Loucy (cell line): Measurements from ENCODE around the gene MRPS14.

Source experiments
- H2AFZ ChIP-seq: fragments of 200-600 bp; sonication (generic); 2 replicates; pipeline ENCODE4 v1.6.0; 2016; ENCODE audit warnings: antibody characterized with exemption, mild to moderate bottlenecking, low read length, moderate library complexity
- H3F3A ChIP-seq: fragments of 200-600 bp; 2 replicates; pipeline ENCODE4 v1.6.0; 2016; ENCODE audit warnings: antibody characterized with exemption, low read depth, mild to moderate bottlenecking
- H3K27me3 ChIP-seq: fragments of 200-600 bp; sonication (generic); 2 replicates; pipeline ENCODE4 v1.6.1; 2014; ENCODE audit warnings: low read length, mild to moderate bottlenecking; ENCODE audit not compliant: insufficient read depth, poor library complexity, severe bottlenecking
- H3K36me3 ChIP-seq: fragments of 200-600 bp; sonication (generic); 2 replicates; pipeline ENCODE4 v1.6.1; 2016; ENCODE audit warnings: low read length; ENCODE audit not compliant: insufficient read depth
- H3K4me1 ChIP-seq: fragments of 200-600 bp; sonication (generic); 2 replicates; pipeline ENCODE4 v1.5.1; 2014; ENCODE audit warnings: low read length, mild to moderate bottlenecking; ENCODE audit not compliant: insufficient read depth, poor library complexity, severe bottlenecking
- H3K4me2 ChIP-seq: fragments of 200-600 bp; sonication (generic); 2 replicates; pipeline ENCODE4 v1.6.0; 2014; ENCODE audit warnings: antibody characterized with exemption, low read length, low read depth, mild to moderate bottlenecking; ENCODE audit not compliant: poor library complexity, severe bottlenecking
- H3K4me3 ChIP-seq: fragments of 200-600 bp; sonication (generic); 2 replicates; pipeline ENCODE4 v1.5.1; 2014; ENCODE audit warnings: low read length, mild to moderate bottlenecking, mixed read lengths; ENCODE audit not compliant: poor library complexity, severe bottlenecking
- H3K79me2 ChIP-seq: fragments of 200-600 bp; sonication (generic); 2 replicates; pipeline ENCODE4 v1.6.1; 2014; ENCODE audit warnings: low read length; ENCODE audit not compliant: insufficient read depth
- H3K9ac ChIP-seq: fragments of 200-600 bp; sonication (generic); 2 replicates; pipeline ENCODE4 v1.6.0; 2014; ENCODE audit warnings: mild to moderate bottlenecking, low read depth, low read length, moderate library complexity; ENCODE audit not compliant: poor library complexity, severe bottlenecking
- H3K9me2 ChIP-seq: fragments of 200-600 bp; sonication (generic); replicated peaks from 2 replicates; pipeline ENCODE4 v1.6.1; 2016; ENCODE audit warnings: low read depth, low read length, mixed read lengths
- H3K9me3 ChIP-seq: fragments of 200-600 bp; sonication (generic); 2 replicates; pipeline ENCODE4 v1.6.1; 2014; ENCODE audit warnings: mild to moderate bottlenecking, antibody characterized with exemption, low read length, low read depth; ENCODE audit not compliant: insufficient read depth
- H4K20me1 ChIP-seq: fragments of 200-600 bp; sonication (generic); 2 replicates; pipeline ENCODE4 v1.6.0; 2014; ENCODE audit warnings: antibody characterized with exemption, low read length, mild to moderate bottlenecking; ENCODE audit not compliant: insufficient read depth, poor library complexity, severe bottlenecking
- CTCF ChIP-seq: fragments of 200-600 bp; sonication (generic); conservative IDR thresholded peaks from 2 replicates; pipeline ENCODE4 v1.5.1; 2014; ENCODE audit warnings: mild to moderate bottlenecking, antibody characterized with exemption, low read length
- EZH2phosphoT487 ChIP-seq: fragments of 200-600 bp; IDR thresholded peaks from 2 replicates; pipeline ENCODE4 v1.6.1; 2018; ENCODE audit warnings: antibody characterized with exemption, mild to moderate bottlenecking, moderate library complexity, borderline replicate concordance

MRPS14 gene

GRCh38 chr1:174995916-174996315 is 27.3 kb downstream of the MRPS14 start:
- H3F3A ChIP-seq, result peaks cover 6% of the 10 kb centered on the region; the same call in 1 of the 2 replicates
- peaks cover 11% of the 10 kb centered on the region for H3K79me2 ChIP-seq
- H3K36me3 ChIP-seq, result no peaks in the 10 kb centered on the region
- H3K27me3 ChIP-seq, result no peaks in the 10 kb centered on the region
- no peak overlapping the region for H3K4me2 ChIP-seq
- TF ChIP-seq EZH2phosphoT487 (no peak), CTCF (no peak)
- no peaks in the 10 kb centered on the region for H3K9me2 ChIP-seq
- H4K20me1 ChIP-seq, result peaks cover 9% of the 10 kb centered on the region
- no peak overlapping the region for H2AFZ ChIP-seq
- peaks cover 13% of the 10 kb centered on the region for H3K4me1 ChIP-seq
- no peak overlapping the region for H3K4me3 ChIP-seq
- no peak overlapping the region for H3K9ac ChIP-seq
- no peaks in the 10 kb centered on the region for H3K9me3 ChIP-seq

GRCh38 chr1:174995121-174995520 is 28.1 kb downstream of the MRPS14 start:
- Histone ChIP-seq H3K9me3 (no peaks in the 10 kb centered on the region), H3K27me3 (no peaks in the 10 kb centered on the region), H3K9ac (no peak overlapping the region), H3K4me2 (no peak overlapping the region), H3K9me2 (no peaks in the 10 kb centered on the region), H3K4me3 (no peak overlapping the region), H4K20me1 (peaks cover under 1% of the 10 kb centered on the region), H2AFZ (no peak overlapping the region), H3F3A (peaks cover 6% of the 10 kb centered on the region; the same call in 1 of the 2 replicates), H3K79me2 (peaks cover 3% of the 10 kb centered on the region), H3K36me3 (no peaks in the 10 kb centered on the region), H3K4me1 (peaks cover 16% of the 10 kb centered on the region)
- TF ChIP-seq CTCF, result no peak
- TF ChIP-seq EZH2phosphoT487, result no peak

- H3K4me3 ChIP-seq, result no peak overlapping the region
- no peak for TF ChIP-seq CTCF
- TF ChIP-seq EZH2phosphoT487, result no peak
- H3K27me3 ChIP-seq, result no peaks in the 10 kb centered on the region
- no peak overlapping the region for H3K9ac ChIP-seq
- H3K9me2 ChIP-seq, result no peaks in the 10 kb centered on the region
- H3K36me3 ChIP-seq, result no peaks in the 10 kb centered on the region
- no peaks in the 10 kb centered on the region for H3K79me2 ChIP-seq
- no peaks in the 10 kb centered on the region for H4K20me1 ChIP-seq
- no peaks in the 10 kb centered on the region for H3F3A ChIP-seq
- H3K4me1 ChIP-seq, result peaks cover 11% of the 10 kb centered on the region
- H2AFZ ChIP-seq, result no peak overlapping the region
- no peak overlapping the region for H3K4me2 ChIP-seq
- no peaks in the 10 kb centered on the region for H3K9me3 ChIP-seq
These were observed 31.8 kb downstream of the MRPS14 start for GRCh38 chr1:174991473-174991872.
